Karpas-422 (cell line): Measurements from ENCODE around the gene JARID2. TPM values are rescaled to one million over a fixed set of nuclear protein-coding genes. Genes with fewer than 3 reads are reported as not detected.

ENCODE experiments used
- DNase-seq: peaks from one replicate; pipeline ENCODE4 v3.0.0-alpha.2; 2015
- H2AFZ ChIP-seq: fragments of 200-600 bp; sonication (generic); 2 replicates; pipeline ENCODE4 v1.6.1; 2014; ENCODE audit warnings: antibody characterized with exemption, low read length, mixed read lengths
- H3K27ac ChIP-seq: fragments of 200-600 bp; sonication (generic); 2 replicates; pipeline ENCODE4 v1.5.1; 2014; ENCODE audit warnings: mild to moderate bottlenecking, low read length, moderate library complexity
- H3K27me3 ChIP-seq: fragments of 200-600 bp; sonication (generic); 2 replicates; pipeline ENCODE4 v1.6.1; 2014; ENCODE audit warnings: low read length, mixed read lengths
- H3K36me3 ChIP-seq: fragments of 200-600 bp; sonication (generic); 2 replicates; pipeline ENCODE4 v1.6.1; 2014; ENCODE audit warnings: low read length, mixed read lengths; ENCODE audit not compliant: insufficient read depth
- H3K4me1 ChIP-seq: fragments of 200-600 bp; sonication (generic); 2 replicates; pipeline ENCODE4 v1.6.1; 2014; ENCODE audit warnings: mild to moderate bottlenecking, low read length, mixed read lengths
- H3K4me2 ChIP-seq: fragments of 200-600 bp; sonication (generic); 2 replicates; pipeline ENCODE4 v1.6.1; 2014; ENCODE audit warnings: low read length, low read depth, mild to moderate bottlenecking; ENCODE audit not compliant: poor library complexity, severe bottlenecking
- H3K4me3 ChIP-seq: fragments of 200-600 bp; sonication (generic); 2 replicates; pipeline ENCODE4 v1.5.1; 2014; ENCODE audit warnings: mild to moderate bottlenecking, antibody characterized with exemption, low read length, mixed read lengths
- H3K79me2 ChIP-seq: fragments of 200-600 bp; sonication (generic); 2 replicates; pipeline ENCODE4 v1.6.1; 2014; ENCODE audit warnings: mild to moderate bottlenecking, low read length, mixed read lengths
- H3K9ac ChIP-seq: fragments of 200-600 bp; sonication (generic); 2 replicates; pipeline ENCODE4 v1.6.0; 2014; ENCODE audit warnings: low read length
- H3K9me2 ChIP-seq: fragments of 200-600 bp; sonication (generic), shearing (Covaris generic); replicated peaks from 2 replicates; pipeline ENCODE4 v1.6.0; 2014; ENCODE audit warnings: mild to moderate bottlenecking, low read length, moderate library complexity; ENCODE audit not compliant: insufficient read depth
- H3K9me3 ChIP-seq: fragments of 300-700, 200-600 bp; sonication (generic); 2 replicates; pipeline ENCODE4 v1.6.1; 2014; ENCODE audit warnings: low read length, mixed read lengths
- H4K20me1 ChIP-seq: fragments of 200-600 bp; sonication (generic); 2 replicates; pipeline ENCODE4 v1.6.1; 2014; ENCODE audit warnings: mild to moderate bottlenecking, antibody characterized with exemption, low read length, low read depth; ENCODE audit not compliant: insufficient read depth
- total RNA-seq: library from RNA; depleted of rRNA; stranded (reverse); fragments of >200 nt; shearing (Covaris generic); gene quantifications from 2 replicates; pipeline ENCODE4 v1.2.3, GENCODE V29; 2014; ENCODE audit warnings: low replicate concordance

JARID2 gene
- total RNA-seq, 1 experiment from 2014 or later: 2.8 TPM

GRCh38 chr6:15550546-15551123 lies 304.8 kb downstream of the JARID2 start:
- Histone ChIP-seq H3K9ac (no peak overlapping the region), H3K4me1 (no peaks in the 10 kb centered on the region), H3K9me3 (peaks cover under 1% of the 10 kb centered on the region; the same call in 1 of the 2 replicates), H2AFZ (no peak overlapping the region), H3K4me2 (no peak overlapping the region), H3K36me3 (0 out of 2 replicates have a peak, but pooled peaks cover 1% of the 10 kb centered on the region), H3K79me2 (peaks cover 56% of the 10 kb centered on the region), H3K27me3 (no peaks in the 10 kb centered on the region), H4K20me1 (no peaks in the 10 kb centered on the region), H3K27ac (no peak overlapping the region), H3K9me2 (no peaks in the 10 kb centered on the region), H3K4me3 (no peak overlapping the region)
- DNase-seq: no peak

GRCh38 chr6:15551262-15551661 lies 305.4 kb downstream of the JARID2 start:
- H3K27me3 ChIP-seq: no peaks in the 10 kb centered on the region
- H3K4me2 ChIP-seq: no peak overlapping the region
- H3K9me3 ChIP-seq: no peaks in the 10 kb centered on the region
- no peak overlapping the region for H3K27ac ChIP-seq
- no peak overlapping the region for H3K4me3 ChIP-seq
- no peaks in the 10 kb centered on the region for H3K36me3 ChIP-seq
- peaks cover 55% of the 10 kb centered on the region for H3K79me2 ChIP-seq
- H4K20me1 ChIP-seq: no peaks in the 10 kb centered on the region
- DNase-seq: no peak
- no peak overlapping the region for H3K9ac ChIP-seq
- no peaks in the 10 kb centered on the region for H3K4me1 ChIP-seq
- H2AFZ ChIP-seq: no peak overlapping the region
- no peaks in the 10 kb centered on the region for H3K9me2 ChIP-seq

- no peak for DNase-seq
- H3K79me2 ChIP-seq: peaks cover 54% of the 10 kb centered on the region
- H3K27me3 ChIP-seq: no peaks in the 10 kb centered on the region
- H3K4me2 ChIP-seq: no peak overlapping the region
- no peak overlapping the region for H2AFZ ChIP-seq
- H3K4me3 ChIP-seq: no peak overlapping the region
- no peaks in the 10 kb centered on the region for H3K36me3 ChIP-seq
- H3K9ac ChIP-seq: no peak overlapping the region
- H4K20me1 ChIP-seq: no peaks in the 10 kb centered on the region
- H3K9me2 ChIP-seq: no peaks in the 10 kb centered on the region
- no peaks in the 10 kb centered on the region for H3K9me3 ChIP-seq
- no peak overlapping the region for H3K27ac ChIP-seq
- H3K4me1 ChIP-seq: no peaks in the 10 kb centered on the region
Observed at GRCh38 chr6:15551798-15552197, 305.9 kb downstream of the JARID2 start.

GRCh38 chr6:15553031-15553430 lies 307.2 kb downstream of the JARID2 start:
- Histone ChIP-seq H4K20me1 (no peaks in the 10 kb centered on the region), H3K4me3 (no peak overlapping the region), H3K79me2 (peaks cover 48% of the 10 kb centered on the region), H3K27ac (no peak overlapping the region), H2AFZ (no peak overlapping the region), H3K9ac (no peak overlapping the region), H3K9me3 (no peaks in the 10 kb centered on the region), H3K27me3 (no peaks in the 10 kb centered on the region), H3K36me3 (no peaks in the 10 kb centered on the region), H3K4me2 (no peak overlapping the region), H3K4me1 (no peaks in the 10 kb centered on the region), H3K9me2 (no peaks in the 10 kb centered on the region)
- DNase-seq: no peak

- Histone ChIP-seq H3K9ac (no peak overlapping the region), H2AFZ (no peak overlapping the region), H3K27me3 (no peaks in the 10 kb centered on the region), H3K79me2 (peaks cover 43% of the 10 kb centered on the region), H3K4me3 (no peak overlapping the region), H4K20me1 (no peaks in the 10 kb centered on the region), H3K36me3 (no peaks in the 10 kb centered on the region), H3K9me2 (no peaks in the 10 kb centered on the region), H3K4me1 (no peaks in the 10 kb centered on the region), H3K9me3 (no peaks in the 10 kb centered on the region), H3K27ac (no peak overlapping the region), H3K4me2 (no peak overlapping the region)
- DNase-seq: no peak
Observed at GRCh38 chr6:15553736-15554294, 307.9 kb downstream of the JARID2 start.

- Histone ChIP-seq H3K4me1 (no peaks in the 10 kb centered on the region), H3K9me2 (no peaks in the 10 kb centered on the region), H3K9me3 (no peaks in the 10 kb centered on the region), H4K20me1 (no peaks in the 10 kb centered on the region), H3K36me3 (no peaks in the 10 kb centered on the region), H3K27ac (no peak overlapping the region), H3K9ac (no peak overlapping the region), H3K79me2 (peaks cover 38% of the 10 kb centered on the region), H3K4me2 (no peak overlapping the region), H3K27me3 (no peaks in the 10 kb centered on the region), H2AFZ (no peak overlapping the region), H3K4me3 (no peak overlapping the region)
- DNase-seq: no peak
Observed at GRCh38 chr6:15554728-15555100, 308.8 kb downstream of the JARID2 start.

- Histone ChIP-seq H2AFZ (no peak overlapping the region), H3K9me3 (no peaks in the 10 kb centered on the region), H4K20me1 (no peaks in the 10 kb centered on the region), H3K9me2 (no peaks in the 10 kb centered on the region), H3K27ac (no peak overlapping the region), H3K27me3 (no peaks in the 10 kb centered on the region), H3K4me1 (no peaks in the 10 kb centered on the region), H3K79me2 (peaks cover 32% of the 10 kb centered on the region), H3K36me3 (no peaks in the 10 kb centered on the region), H3K4me3 (no peak overlapping the region), H3K4me2 (no peak overlapping the region), H3K9ac (no peak overlapping the region)
- no peak for DNase-seq
Observed at GRCh38 chr6:15555101-15556038, 309.5 kb downstream of the JARID2 start.

- H3K27ac ChIP-seq: no peak overlapping the region
- no peaks in the 10 kb centered on the region for H3K36me3 ChIP-seq
- DNase-seq: no peak
- no peaks in the 10 kb centered on the region for H3K9me2 ChIP-seq
- H3K27me3 ChIP-seq: no peaks in the 10 kb centered on the region
- no peaks in the 10 kb centered on the region for H3K9me3 ChIP-seq
- H3K79me2 ChIP-seq: peaks cover 36% of the 10 kb centered on the region
- H2AFZ ChIP-seq: no peak overlapping the region
- H3K4me3 ChIP-seq: no peak overlapping the region
- H3K4me1 ChIP-seq: no peaks in the 10 kb centered on the region
- H3K4me2 ChIP-seq: no peak overlapping the region
- no peak overlapping the region for H3K9ac ChIP-seq
- H4K20me1 ChIP-seq: no peaks in the 10 kb centered on the region
Observed at GRCh38 chr6:15556711-15557110, 310.8 kb downstream of the JARID2 start.
